H9 (cell line): ENCODE data around the gene WDR89. TPM values are rescaled to one million over a fixed set of nuclear protein-coding genes. Genes with fewer than 3 reads are reported as not detected.

ENCODE experiments used
- DNase-seq: peaks from one replicate; pipeline ENCODE4 v3.0.0-alpha.2; 2017
- H2AFZ ChIP-seq: one replicate; pipeline ENCODE4 v1.6.1; 2013; ENCODE audit warnings: mild to moderate bottlenecking, low read length, control low read depth, moderate library complexity
- H2AK5ac ChIP-seq: 2 replicates; pipeline ENCODE4 v1.6.1; 2013; ENCODE audit warnings: low read length, control low read depth, mixed read lengths; ENCODE audit not compliant: insufficient read length
- H2BK120ac ChIP-seq: one replicate; pipeline ENCODE4 v1.6.1; 2013; ENCODE audit warnings: low read depth, mild to moderate bottlenecking, low read length, control low read depth, inconsistent platforms; ENCODE audit not compliant: poor library complexity, severe bottlenecking
- H2BK12ac ChIP-seq: 2 replicates; pipeline ENCODE4 v1.6.1; 2013; ENCODE audit warnings: low read length, control low read depth, mixed read lengths, low read depth; ENCODE audit not compliant: insufficient read length
- H2BK15ac ChIP-seq: 2 replicates; pipeline ENCODE4 v1.6.1; 2013; ENCODE audit warnings: low read depth, low read length, control low read depth
- H2BK20ac ChIP-seq: one replicate; pipeline ENCODE4 v1.6.1; 2013; ENCODE audit warnings: low read depth, mild to moderate bottlenecking, low read length, control low read depth, inconsistent platforms; ENCODE audit not compliant: poor library complexity, severe bottlenecking
- H2BK5ac ChIP-seq: 2 replicates; pipeline ENCODE4 v1.6.1; 2013; ENCODE audit warnings: low read length, control low read depth, mixed read lengths; ENCODE audit not compliant: insufficient read length
- H3K14ac ChIP-seq: 2 replicates; pipeline ENCODE4 v1.6.1; 2013; ENCODE audit warnings: low read length, control low read depth; ENCODE audit not compliant: insufficient read depth
- H3K18ac ChIP-seq: 2 replicates; pipeline ENCODE4 v1.6.1; 2013; ENCODE audit warnings: low read depth, mild to moderate bottlenecking, mixed read lengths, low read length, control low read depth; ENCODE audit not compliant: insufficient read length
- H3K23ac ChIP-seq: 2 replicates; pipeline ENCODE4 v1.6.1; 2013; ENCODE audit warnings: low read length, control low read depth, mixed read lengths, low read depth; ENCODE audit not compliant: insufficient read length
- H3K23me2 ChIP-seq: 2 replicates; pipeline ENCODE4 v1.6.1; 2013; ENCODE audit warnings: low read depth, mild to moderate bottlenecking, mixed read lengths, low read length, control low read depth; ENCODE audit not compliant: insufficient read length, poor library complexity, severe bottlenecking
- H3K27ac ChIP-seq: 2 replicates; pipeline ENCODE4 v1.5.1; 2013; ENCODE audit warnings: low read length, control low read depth, mixed read lengths, low read depth; ENCODE audit not compliant: insufficient read length
- H3K27me3 ChIP-seq: 2 replicates; pipeline ENCODE4 v1.6.1; 2013; ENCODE audit warnings: low read length, control low read depth, inconsistent platforms; ENCODE audit not compliant: insufficient read depth
- H3K4ac ChIP-seq: 2 replicates; pipeline ENCODE4 v1.6.1; 2013; ENCODE audit warnings: low read depth, mild to moderate bottlenecking, control low read depth, inconsistent platforms, low read length, moderate library complexity
- H3K4me1 ChIP-seq: 2 replicates; pipeline ENCODE4 v1.6.1; 2013; ENCODE audit warnings: low read length, control low read depth, inconsistent platforms; ENCODE audit not compliant: insufficient read depth
- H3K4me2 ChIP-seq: 2 replicates; pipeline ENCODE4 v1.6.1; 2013; ENCODE audit warnings: low read length, control low read depth, mixed read lengths; ENCODE audit not compliant: insufficient read length, insufficient read depth
- H3K56ac ChIP-seq: 2 replicates; pipeline ENCODE4 v1.6.1; 2013; ENCODE audit warnings: low read depth, mild to moderate bottlenecking, mixed read lengths, low read length, control low read depth; ENCODE audit not compliant: insufficient read length
- H3K79me1 ChIP-seq: 2 replicates; pipeline ENCODE4 v1.6.1; 2013; ENCODE audit warnings: low read depth, mild to moderate bottlenecking, moderate library complexity, low read length, control low read depth, inconsistent platforms; ENCODE audit not compliant: insufficient read depth, poor library complexity, severe bottlenecking
- H3K79me2 ChIP-seq: 2 replicates; pipeline ENCODE4 v1.6.1; 2013; ENCODE audit warnings: low read length, control low read depth, inconsistent platforms; ENCODE audit not compliant: insufficient read depth
- H3K9ac ChIP-seq: 2 replicates; pipeline ENCODE4 v1.6.1; 2013; ENCODE audit warnings: low read length, control low read depth, mixed read lengths; ENCODE audit not compliant: insufficient read length; ENCODE audit errors: extremely low read depth
- H3K9me3 ChIP-seq: one replicate; pipeline ENCODE4 v1.6.1; 2013; ENCODE audit warnings: low read depth, low read length, inconsistent platforms; ENCODE audit not compliant: control insufficient read depth
- H3T11ph ChIP-seq: one replicate; pipeline ENCODE4 v1.6.1; 2013; ENCODE audit warnings: mild to moderate bottlenecking, low read length, control low read depth, inconsistent platforms
- H4K20me1 ChIP-seq: one replicate; pipeline ENCODE4 v1.6.1; 2013; ENCODE audit not compliant: control insufficient read depth, insufficient read length, insufficient read depth
- H4K5ac ChIP-seq: 2 replicates; pipeline ENCODE4 v1.6.1; 2013; ENCODE audit warnings: low read depth, mild to moderate bottlenecking, mixed read lengths, low read length, control low read depth; ENCODE audit not compliant: insufficient read length
- H4K8ac ChIP-seq: replicated peaks from 2 replicates; pipeline ENCODE4 v1.6.1; 2013; ENCODE audit warnings: low read length, control low read depth, mixed read lengths, low read depth; ENCODE audit not compliant: insufficient read length
- H4K91ac ChIP-seq: 2 replicates; pipeline ENCODE4 v1.6.1; 2013; ENCODE audit warnings: low read depth, mild to moderate bottlenecking, moderate library complexity, mixed read lengths, low read length, control low read depth; ENCODE audit not compliant: insufficient read length
- H3K27ac Mint-ChIP-seq, 3 experiments: 2 replicates in 2 of 3; 3 replicates in 1 of 3; pipeline ENCODE4 v1.8.0; 2020 to 2021; ENCODE audit warnings: mixed read lengths in 3 of 3, mild to moderate bottlenecking in 1 of 3, moderate library complexity in 1 of 3
- H3K27me3 Mint-ChIP-seq: 2 replicates; pipeline ENCODE4 v1.8.0; 2021; ENCODE audit warnings: low read depth, mild to moderate bottlenecking, moderate library complexity, mixed read lengths
- H3K36me3 Mint-ChIP-seq, 3 experiments: 2 replicates in 2 of 3; 3 replicates in 1 of 3; pipeline ENCODE4 v1.8.0; 2020 to 2021; ENCODE audit warnings: low read depth in 3 of 3, mixed read lengths in 3 of 3; ENCODE audit not compliant: insufficient read depth in 1 of 3
- H3K4me1 Mint-ChIP-seq, 2 experiments: 2 replicates each; pipeline ENCODE4 v1.8.0; 2020; ENCODE audit warnings: mixed read lengths in 2 of 2
- H3K4me3 Mint-ChIP-seq, 2 experiments: 2 replicates in 1 of 2; 3 replicates in 1 of 2; pipeline ENCODE4 v1.8.0; 2020 to 2021; ENCODE audit warnings: mild to moderate bottlenecking in 2 of 2, mixed read lengths in 2 of 2, moderate library complexity in 1 of 2
- H3K9me3 Mint-ChIP-seq, 2 experiments: 2 replicates in 1 of 2; 3 replicates in 1 of 2; pipeline ENCODE4 v1.8.0; 2020; ENCODE audit warnings: mild to moderate bottlenecking in 2 of 2, mixed read lengths in 2 of 2, moderate library complexity in 1 of 2
- WGBS: extraction: QIAGEN DNeasy Blood & Tissue Kit; methylation state at CpG from one replicate; pipeline ENCODE4 v1.1.7; 2013; ENCODE audit warnings: missing lambda C conversion rate, low lambda C conversion rate, mixed read lengths; ENCODE audit not compliant: insufficient read length; ENCODE audit errors: extremely low coverage; 5-methylcytosine and 5-hydroxymethylcytosine counted together
- total RNA-seq: library from RNA; stranded (reverse); gene quantifications from 2 replicates; pipeline ENCODE4 v1.2.1, GENCODE V29; 2021
- TF ChIP-seq, protein P1 (sequence below): fragments of 200-600 bp; sonication (generic); conservative IDR thresholded peaks from 3 replicates; pipeline ENCODE4 v1.8.0; 2021; ENCODE audit warnings: antibody characterized with exemption, mild to moderate bottlenecking

The WDR89 gene
- total RNA-seq, 1 experiment from 2014 or later, result 24.0 TPM

DNA sequence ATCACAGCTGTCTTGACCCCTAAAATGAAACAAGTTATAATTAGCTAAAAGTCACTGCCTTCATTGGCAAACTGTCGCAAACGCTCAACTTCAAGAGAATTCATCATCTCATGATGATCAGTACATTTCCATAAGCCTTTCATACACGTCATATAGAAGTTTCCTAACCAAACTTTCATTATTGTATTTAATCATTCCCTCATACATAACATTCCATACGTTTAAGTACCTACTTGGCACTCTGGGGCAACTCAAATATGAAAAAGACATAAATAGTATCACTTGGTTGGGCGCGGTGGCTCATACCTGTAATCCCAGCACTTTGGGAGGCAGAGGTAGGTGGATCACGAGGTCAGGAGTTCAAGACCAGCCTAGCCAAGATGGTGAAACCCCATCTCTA, 86.1 kb downstream of the WDR89 start:
- H3K36me3 Mint-ChIP-seq, result no peaks in the 10 kb centered on the region
- H3K23me2 ChIP-seq, result no peaks in the 10 kb centered on the region
- H3K4me3 Mint-ChIP-seq, result no peak overlapping the region

More for the DNA sequence above, 86.1 kb downstream of the WDR89 start:
- no peak for DNase-seq
- Histone ChIP-seq H3K79me1 (no peaks in the 10 kb centered on the region), H2BK20ac (no peak overlapping the region), H4K91ac (no peak overlapping the region), H3K14ac (no peak overlapping the region), H2BK15ac (no peak overlapping the region), H3T11ph (no peak overlapping the region), H2AK5ac (no peak overlapping the region), H3K4me1 (no peaks in the 10 kb centered on the region), H3K27me3 (no peaks in the 10 kb centered on the region), H3K9me3 (no peaks in the 10 kb centered on the region), H2BK5ac (no peak overlapping the region), H4K20me1 (no peaks in the 10 kb centered on the region), H3K18ac (no peak overlapping the region), H3K9ac (no peak overlapping the region), H3K4me2 (no peak overlapping the region), H3K79me2 (no peaks in the 10 kb centered on the region), H3K27ac (no peak overlapping the region), H3K56ac (no peak overlapping the region), H2AFZ (no peak overlapping the region), H4K5ac (no peak overlapping the region), H3K4ac (no peak overlapping the region), H2BK12ac (no peak overlapping the region), H3K23ac (no peak overlapping the region), H4K8ac (no peak overlapping the region), H2BK120ac (no peak overlapping the region)
- H3K9me3 Mint-ChIP-seq, result peaks cover 0 to 2% of the 10 kb centered on the region in 2 experiments; a peak in 1 of 5 replicates
- WGBS, result 100% methylated on average over 2 of the region's 7 CpGs
- no peak overlapping the region for H3K27ac Mint-ChIP-seq
- no peaks in the 10 kb centered on the region; the same call in 1 of the 2 replicates for H3K27me3 Mint-ChIP-seq
- H3K4me1 Mint-ChIP-seq, result no peaks in the 10 kb centered on the region
- TF ChIP-seq, protein P1, sequence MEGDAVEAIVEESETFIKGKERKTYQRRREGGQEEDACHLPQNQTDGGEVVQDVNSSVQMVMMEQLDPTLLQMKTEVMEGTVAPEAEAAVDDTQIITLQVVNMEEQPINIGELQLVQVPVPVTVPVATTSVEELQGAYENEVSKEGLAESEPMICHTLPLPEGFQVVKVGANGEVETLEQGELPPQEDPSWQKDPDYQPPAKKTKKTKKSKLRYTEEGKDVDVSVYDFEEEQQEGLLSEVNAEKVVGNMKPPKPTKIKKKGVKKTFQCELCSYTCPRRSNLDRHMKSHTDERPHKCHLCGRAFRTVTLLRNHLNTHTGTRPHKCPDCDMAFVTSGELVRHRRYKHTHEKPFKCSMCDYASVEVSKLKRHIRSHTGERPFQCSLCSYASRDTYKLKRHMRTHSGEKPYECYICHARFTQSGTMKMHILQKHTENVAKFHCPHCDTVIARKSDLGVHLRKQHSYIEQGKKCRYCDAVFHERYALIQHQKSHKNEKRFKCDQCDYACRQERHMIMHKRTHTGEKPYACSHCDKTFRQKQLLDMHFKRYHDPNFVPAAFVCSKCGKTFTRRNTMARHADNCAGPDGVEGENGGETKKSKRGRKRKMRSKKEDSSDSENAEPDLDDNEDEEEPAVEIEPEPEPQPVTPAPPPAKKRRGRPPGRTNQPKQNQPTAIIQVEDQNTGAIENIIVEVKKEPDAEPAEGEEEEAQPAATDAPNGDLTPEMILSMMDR, result no peak
